Measurements from ENCODE around the gene RPS24. TPM values are rescaled to one million over a fixed set of nuclear protein-coding genes. Genes with fewer than 3 reads are reported as not detected.

RPS24 gene
- total RNA-seq, 4 donors from 2014 or later = 1,742 to 3,992 (median 2,045) TPM

GRCh38 chr10:78079411-78079810 is 45.7 kb downstream of the RPS24 start:
- H3K27ac ChIP-seq = no peak overlapping the region
- DNase-seq = no peak
- H3K27me3 ChIP-seq = no peaks in the 10 kb centered on the region
- no peak overlapping the region for H3K4me3 ChIP-seq (replicated peaks in 1 of 3)
- WGBS, 2 donors = 92 to 99% methylated on average over 6 of the region's 6 CpGs
- intact Hi-C loops (cut with DNase I) = no loop called here
- TF ChIP-seq CTCF (IDR thresholded peaks at IDR 0.05) (no peak), POLR2A (IDR thresholded peaks at IDR 0.05) (no peak)
- H3K9me3 ChIP-seq = no peaks in the 10 kb centered on the region
- H3K36me3 ChIP-seq = no peaks in the 10 kb centered on the region
- H3K4me1 ChIP-seq = no peaks in the 10 kb centered on the region

- TF ChIP-seq CTCF (IDR thresholded peaks at IDR 0.05) (no peak), POLR2A (IDR thresholded peaks at IDR 0.05) (no peak)
- no peaks in the 10 kb centered on the region for H3K36me3 ChIP-seq
- intact Hi-C loops (cut with DNase I) = no loop called here
- no peaks in the 10 kb centered on the region for H3K4me1 ChIP-seq
- no peak overlapping the region for H3K27ac ChIP-seq
- no peak for DNase-seq
- no peaks in the 10 kb centered on the region for H3K27me3 ChIP-seq
- H3K4me3 ChIP-seq (replicated peaks in 1 of 3) = no peak overlapping the region
- no peaks in the 10 kb centered on the region for H3K9me3 ChIP-seq
- 40 to 61% methylated on average over 3 of the region's 3 CpGs for WGBS, 2 donors
Measured at GRCh38 chr10:78081292-78081691, 47.6 kb downstream of the RPS24 start.

GRCh38 chr10:78082636-78083035 is 49.0 kb downstream of the RPS24 start:
- Histone ChIP-seq H3K9me3 (no peaks in the 10 kb centered on the region), H3K27ac (no peak overlapping the region), H3K36me3 (no peaks in the 10 kb centered on the region), H3K4me1 (no peaks in the 10 kb centered on the region), H3K4me3 (replicated peaks in 1 of 3) (no peak overlapping the region), H3K27me3 (no peaks in the 10 kb centered on the region)
- 84 to 89% methylated on average over 4 of the region's 4 CpGs for WGBS, 2 donors
- intact Hi-C loops (cut with DNase I) = no loop called here
- DNase-seq = no peak
- TF ChIP-seq CTCF (IDR thresholded peaks at IDR 0.05) (no peak), POLR2A (IDR thresholded peaks at IDR 0.05) (no peak)

Other genes starting within 250 kb of the RPS24 start
- gene DLG5, start 107.1 kb upstream of the RPS24 start, total RNA-seq = 10 to 100 TPM; 45.4 to 92.4 (median 61.2) TPM
- 10 to 100 TPM; 14.5 to 21.5 (median 16.6) TPM for gene POLR3A, start 4.3 kb upstream of the RPS24 start, total RNA-seq

Measured in thyroid gland (tissue), 4 donors.